Activated naive CD4-positive, alpha-beta T cell treated with anti-CD3 and anti-CD28 coated beads, Interleukin-2, amount 10 ng/mL, durations not matched to agents 7 days and 5 days (primary cell): ENCODE measurements around the gene INTS14.
"Not testable (repeated sequence)": the region's sequence is repeated elsewhere in the genome, so short reads cannot be mapped to it uniquely, and the experiment has no call there.

ENCODE experiments used
- CTCF ChIA-PET: fragments of 350-600 bp; sonication (Branson Sonifier 250); formaldehyde crosslinking; loops from one replicate; lab custom pipeline; 2021; ENCODE audit warnings: antibody characterized with exemption; lab: Charles Lee
- DNase-seq: peaks from one replicate; pipeline ENCODE4 v3.0.0-alpha.2; 2020
- H3K27ac Mint-ChIP-seq: one replicate; pipeline ENCODE4 v1.8.0; 2021; ENCODE audit warnings: mild to moderate bottlenecking, moderate library complexity, mixed read lengths
- H3K27me3 Mint-ChIP-seq: one replicate; pipeline ENCODE4 v1.8.0; 2021; ENCODE audit warnings: mild to moderate bottlenecking, mixed read lengths
- H3K36me3 Mint-ChIP-seq: one replicate; pipeline ENCODE4 v1.8.0; 2021; ENCODE audit warnings: mixed read lengths
- H3K4me1 Mint-ChIP-seq: one replicate; pipeline ENCODE4 v1.8.0; 2021; ENCODE audit warnings: mixed read lengths
- H3K4me3 Mint-ChIP-seq: one replicate; pipeline ENCODE4 v1.8.0; 2021; ENCODE audit warnings: mild to moderate bottlenecking, moderate library complexity, mixed read lengths
- H3K9me3 Mint-ChIP-seq: one replicate; pipeline ENCODE4 v1.8.0; 2021; ENCODE audit warnings: mixed read lengths

The INTS14 gene

GRCh38 chr15:65580287-65580686, 30.6 kb downstream of the INTS14 start:
- CTCF ChIA-PET, result no interaction called here
- H3K9me3 Mint-ChIP-seq, result no peaks in the 10 kb centered on the region
- DNase-seq, result no peak
- H3K4me3 Mint-ChIP-seq, result no peak overlapping the region
- H3K27me3 Mint-ChIP-seq, result no peaks in the 10 kb centered on the region
- H3K27ac Mint-ChIP-seq, result no peak overlapping the region
- H3K36me3 Mint-ChIP-seq, result peaks cover 72% of the 10 kb centered on the region
- H3K4me1 Mint-ChIP-seq, result peaks cover 20% of the 10 kb centered on the region

GRCh38 chr15:65579762-65580161, 31.2 kb downstream of the INTS14 start:
- CTCF ChIA-PET, result no interaction called here
- Mint-ChIP-seq H3K27me3 (no peaks in the 10 kb centered on the region), H3K27ac (peak overlapping the region; percentile 19), H3K4me1 (peaks cover 19% of the 10 kb centered on the region), H3K4me3 (no peak overlapping the region), H3K9me3 (no peaks in the 10 kb centered on the region), H3K36me3 (peaks cover 71% of the 10 kb centered on the region)
- no peak for DNase-seq

GRCh38 chr15:65578904-65579728, 31.8 kb downstream of the INTS14 start:
- H3K4me3 Mint-ChIP-seq, result no peak overlapping the region
- no peak for DNase-seq
- peak overlapping the region; percentile 24 for H3K27ac Mint-ChIP-seq
- no peaks in the 10 kb centered on the region for H3K9me3 Mint-ChIP-seq
- CTCF ChIA-PET, result no interaction called here
- peaks cover 69% of the 10 kb centered on the region for H3K36me3 Mint-ChIP-seq
- no peaks in the 10 kb centered on the region for H3K27me3 Mint-ChIP-seq
- peaks cover 12% of the 10 kb centered on the region for H3K4me1 Mint-ChIP-seq

GRCh38 chr15:65577129-65577996, 33.6 kb downstream of the INTS14 start:
- Mint-ChIP-seq H3K36me3 (peaks cover 54% of the 10 kb centered on the region), H3K9me3 (no peaks in the 10 kb centered on the region), H3K27ac (no peak overlapping the region), H3K27me3 (no peaks in the 10 kb centered on the region), H3K4me3 (no peak overlapping the region), H3K4me1 (no peaks in the 10 kb centered on the region)
- DNase-seq, result no peak
- CTCF ChIA-PET, result interaction anchor here (1.1 kb wide), 1 partner anchor 11 kb away, joined by 3 read pairs; no protein-coding TSS in a partner anchor

GRCh38 chr15:65576664-65577063, 34.3 kb downstream of the INTS14 start:
- Mint-ChIP-seq H3K4me3 (no peak overlapping the region), H3K27me3 (no peaks in the 10 kb centered on the region), H3K9me3 (no peaks in the 10 kb centered on the region), H3K4me1 (no peaks in the 10 kb centered on the region), H3K36me3 (peaks cover 51% of the 10 kb centered on the region), H3K27ac (no peak overlapping the region)
- CTCF ChIA-PET, result no interaction called here
- DNase-seq, result no peak

- Mint-ChIP-seq H3K4me3 (no peak overlapping the region), H3K36me3 (peaks cover 32% of the 10 kb centered on the region), H3K4me1 (no peaks in the 10 kb centered on the region), H3K27me3 (no peaks in the 10 kb centered on the region), H3K9me3 (no peaks in the 10 kb centered on the region), H3K27ac (peak overlapping the region; percentile 14)
- no peak for DNase-seq
- CTCF ChIA-PET, result no interaction called here
These were observed 39.0 kb downstream of the INTS14 start for GRCh38 chr15:65571971-65572370.

DNA sequence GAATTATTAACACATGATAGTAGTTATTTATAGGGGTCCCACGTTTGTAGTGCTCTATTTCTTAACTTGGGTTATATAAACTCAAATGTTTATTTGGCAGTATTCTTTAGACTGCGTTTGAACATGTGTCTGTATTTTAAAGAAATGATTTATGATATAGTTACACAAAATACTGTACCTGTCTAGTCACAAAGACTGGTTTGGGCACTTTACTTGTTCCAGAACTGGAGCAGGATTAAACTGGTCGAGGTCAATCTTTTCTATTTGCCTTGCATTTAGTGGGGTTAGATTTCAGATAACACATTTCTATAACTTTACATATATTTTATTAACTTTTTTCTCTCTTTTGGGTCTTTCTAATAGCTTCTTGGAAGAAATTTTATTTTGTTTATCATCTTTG, 41.2 kb downstream of the INTS14 start:
- Mint-ChIP-seq H3K27me3 (no peaks in the 10 kb centered on the region), H3K36me3 (peaks cover 32% of the 10 kb centered on the region), H3K27ac (no peak overlapping the region), H3K4me3 (no peak overlapping the region), H3K9me3 (no peaks in the 10 kb centered on the region), H3K4me1 (no peaks in the 10 kb centered on the region)
- CTCF ChIA-PET, result no interaction called here
- DNase-seq, result no peak

DNA sequence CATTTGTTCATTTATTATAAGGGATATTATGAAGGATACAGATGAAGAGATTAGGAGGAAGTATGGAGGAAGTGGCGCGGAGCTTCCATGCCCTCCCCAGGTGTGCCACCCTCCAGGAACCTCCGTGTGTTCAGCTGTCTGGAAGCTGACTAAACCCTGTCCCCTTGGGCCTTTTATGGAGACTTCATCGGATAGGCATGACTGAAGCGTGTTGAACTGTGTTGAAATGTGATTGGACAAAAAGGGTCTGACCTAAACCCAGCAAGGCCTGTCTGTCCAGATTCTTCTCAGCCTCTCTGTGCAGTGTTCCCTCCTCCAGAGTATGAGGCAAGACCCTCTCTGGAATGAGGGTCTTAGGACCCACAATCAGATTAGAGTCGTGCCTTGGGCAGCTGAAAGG, 49.0 kb downstream of the INTS14 start:
- Mint-ChIP-seq H3K4me3 (no peak overlapping the region), H3K36me3 (peaks cover 34% of the 10 kb centered on the region), H3K4me1 (no peaks in the 10 kb centered on the region), H3K27me3 (no peaks in the 10 kb centered on the region), H3K9me3 (no peaks in the 10 kb centered on the region), H3K27ac (no peak overlapping the region)
- CTCF ChIA-PET, result interaction anchor here (0.6 kb wide), 1 partner anchor 18 kb away, joined by 3 read pairs; no protein-coding TSS in a partner anchor
- no peak for DNase-seq

DNA sequence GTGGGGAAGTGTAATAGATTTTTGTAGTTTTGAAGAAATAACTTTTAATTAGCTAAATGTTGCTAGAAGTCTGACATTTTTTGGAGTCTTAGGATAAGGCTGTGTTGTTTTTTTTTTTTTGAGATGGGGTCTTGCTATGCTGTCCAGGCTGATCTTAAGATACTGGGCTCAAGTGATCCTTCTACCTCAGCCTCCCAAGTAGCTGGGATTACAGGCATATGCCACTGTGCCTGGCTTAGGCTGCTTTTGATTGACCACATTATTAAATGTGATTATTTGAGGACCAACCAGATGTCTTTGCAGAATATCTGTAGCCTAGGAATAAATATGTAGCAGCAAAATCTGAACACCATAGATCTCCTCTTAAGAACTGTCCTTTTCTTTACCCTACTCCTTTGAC, 51.0 kb downstream of the INTS14 start:
- no peaks in the 10 kb centered on the region for H3K9me3 Mint-ChIP-seq
- peaks cover 35% of the 10 kb centered on the region for H3K36me3 Mint-ChIP-seq
- no peak overlapping the region for H3K4me3 Mint-ChIP-seq
- H3K27me3 Mint-ChIP-seq, result no peaks in the 10 kb centered on the region
- DNase-seq, result no peak
- no peak overlapping the region for H3K27ac Mint-ChIP-seq
- H3K4me1 Mint-ChIP-seq, result no peaks in the 10 kb centered on the region
- CTCF ChIA-PET, result no interaction called here

DNA sequence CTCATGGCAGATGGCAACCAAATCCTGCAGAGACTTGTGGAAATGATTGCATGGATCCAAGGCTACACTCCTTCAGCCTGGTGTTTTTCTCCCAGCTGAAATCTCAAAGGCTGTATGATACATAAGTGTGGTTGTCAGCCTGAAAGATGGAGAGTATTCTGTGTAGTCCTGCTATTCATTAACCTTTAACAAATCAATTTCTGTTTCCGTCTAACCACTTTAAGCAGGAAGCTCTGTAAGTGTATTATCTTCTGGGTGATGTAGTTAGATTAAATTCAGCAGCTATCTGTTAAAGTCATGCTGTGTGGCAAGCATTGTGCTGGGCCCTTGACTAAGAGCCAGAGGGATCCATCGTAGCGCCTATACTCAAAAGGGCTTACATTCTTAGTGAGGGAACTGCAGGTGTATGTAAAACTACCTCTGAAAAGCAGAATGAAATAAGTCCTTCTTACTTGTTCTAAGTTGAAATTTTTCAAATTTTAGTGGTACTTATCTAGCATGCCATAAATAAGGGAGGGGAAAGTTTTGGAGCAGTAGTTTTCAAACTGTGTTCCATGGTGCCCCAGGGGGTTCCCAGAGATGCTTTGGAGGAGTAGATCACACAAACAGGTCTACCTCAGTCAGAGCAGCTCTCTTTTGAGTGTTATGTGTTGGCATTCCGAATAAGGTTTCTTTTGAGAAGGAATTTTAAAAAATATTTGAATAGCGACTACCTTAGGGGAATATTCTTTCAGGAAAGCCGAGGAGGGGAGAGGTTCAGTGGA, 51.8 kb downstream of the INTS14 start:
- CTCF ChIA-PET, result no interaction called here
- no peak overlapping the region for H3K4me3 Mint-ChIP-seq
- no peak for DNase-seq
- no peaks in the 10 kb centered on the region for H3K4me1 Mint-ChIP-seq
- H3K9me3 Mint-ChIP-seq, result no peaks in the 10 kb centered on the region
- no peaks in the 10 kb centered on the region for H3K27me3 Mint-ChIP-seq
- peaks cover 30% of the 10 kb centered on the region for H3K36me3 Mint-ChIP-seq
- no peak overlapping the region for H3K27ac Mint-ChIP-seq

DNA sequence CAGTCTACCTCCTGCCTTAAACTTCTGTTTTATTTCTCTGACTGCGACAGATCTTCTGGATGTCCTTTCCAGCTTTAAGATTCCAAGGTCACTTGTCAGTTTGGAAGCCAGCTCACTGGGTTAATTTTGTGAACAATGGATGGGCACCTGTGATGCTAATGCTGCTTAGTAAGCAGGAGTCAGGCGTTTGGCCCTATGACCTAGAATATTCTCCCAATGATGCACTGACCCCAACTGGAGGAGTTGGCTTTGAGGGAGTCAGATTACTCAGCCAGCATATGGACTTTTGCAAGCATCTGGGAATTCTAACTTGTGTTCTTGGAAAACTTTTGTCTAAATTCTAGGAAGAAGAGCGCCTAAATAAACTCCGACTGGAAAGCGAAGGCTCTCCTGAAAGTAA, 52.6 kb downstream of the INTS14 start:
- H3K36me3 Mint-ChIP-seq, result peaks cover 31% of the 10 kb centered on the region
- no peaks in the 10 kb centered on the region for H3K9me3 Mint-ChIP-seq
- H3K27me3 Mint-ChIP-seq, result no peaks in the 10 kb centered on the region
- H3K27ac Mint-ChIP-seq, result no peak overlapping the region
- no peak for DNase-seq
- CTCF ChIA-PET, result no interaction called here
- no peaks in the 10 kb centered on the region for H3K4me1 Mint-ChIP-seq
- no peak overlapping the region for H3K4me3 Mint-ChIP-seq

DNA sequence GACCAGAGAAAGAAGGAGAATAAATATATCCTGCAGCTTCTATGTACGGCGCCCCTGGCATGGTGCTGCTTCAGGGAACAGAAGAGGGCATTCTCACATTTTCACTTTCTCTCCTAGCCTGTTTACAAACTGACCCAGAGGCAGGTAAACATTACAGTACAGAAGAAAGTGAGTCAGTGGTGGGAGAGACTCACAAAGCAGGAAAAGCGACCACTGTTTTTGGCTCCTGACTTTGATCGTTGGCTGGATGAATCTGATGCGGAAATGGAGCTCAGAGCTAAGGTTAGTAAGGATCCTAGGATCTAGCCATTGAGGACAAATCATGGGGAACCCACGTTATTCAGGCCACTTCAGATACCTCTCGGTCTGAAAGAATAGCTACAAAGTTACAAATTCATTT, 54.3 kb downstream of the INTS14 start:
- no peak overlapping the region for H3K27ac Mint-ChIP-seq
- CTCF ChIA-PET, result no interaction called here
- H3K4me3 Mint-ChIP-seq, result no peak overlapping the region
- no peaks in the 10 kb centered on the region for H3K4me1 Mint-ChIP-seq
- no peaks in the 10 kb centered on the region for H3K9me3 Mint-ChIP-seq
- DNase-seq, result no peak
- no peaks in the 10 kb centered on the region for H3K27me3 Mint-ChIP-seq
- peaks cover 33% of the 10 kb centered on the region for H3K36me3 Mint-ChIP-seq

DNA sequence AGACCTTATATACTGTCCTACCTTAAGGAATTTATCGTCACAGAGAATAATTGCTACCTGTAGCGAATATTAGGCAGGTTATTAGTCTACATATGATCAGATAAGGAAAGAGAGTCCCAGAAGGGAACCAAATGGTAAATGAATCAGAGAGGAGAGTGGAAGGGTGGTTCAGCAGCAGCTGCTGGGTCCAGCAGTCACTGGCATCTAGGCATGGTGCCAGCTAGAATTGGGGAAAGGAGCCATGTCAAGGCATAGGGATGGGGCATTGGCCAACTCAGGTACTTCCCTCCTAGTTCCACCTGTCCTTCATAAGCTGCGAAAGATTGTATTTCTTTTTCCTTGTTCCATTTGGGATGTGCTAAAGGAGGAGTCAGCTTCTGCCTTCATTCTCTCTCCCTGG, 57.2 kb downstream of the INTS14 start:
- no peak for DNase-seq
- peaks cover 25% of the 10 kb centered on the region for H3K36me3 Mint-ChIP-seq
- peaks cover 10% of the 10 kb centered on the region for H3K4me1 Mint-ChIP-seq
- H3K9me3 Mint-ChIP-seq, result no peaks in the 10 kb centered on the region
- H3K27ac Mint-ChIP-seq, result no peak overlapping the region
- CTCF ChIA-PET, result no interaction called here
- H3K4me3 Mint-ChIP-seq, result no peak overlapping the region
- no peaks in the 10 kb centered on the region for H3K27me3 Mint-ChIP-seq

- not testable (repeated sequence) for H3K4me3 Mint-ChIP-seq, H3K9me3 Mint-ChIP-seq, H3K27me3 Mint-ChIP-seq, H3K27ac Mint-ChIP-seq, DNase-seq
- Mint-ChIP-seq H3K36me3 (peaks cover 23% of the 10 kb centered on the region), H3K4me1 (peaks cover 10% of the 10 kb centered on the region)
- CTCF ChIA-PET, result interaction anchor here (0.7 kb wide), 1 partner anchor 597 kb away, joined by 3 read pairs; no protein-coding TSS in a partner anchor
These were observed 58.1 kb downstream of the INTS14 start for GRCh38 chr15:65552851-65553250.
